Stimulated activated CD8-positive, alpha-beta memory T cell treated with anti-CD3 and anti-CD28 coated beads, Interleukin-15, amount 100 ng/mL, for 1 hour (primary cell): ENCODE data around the gene RFNG.

Experiments
- DNase-seq: peaks from one replicate; pipeline ENCODE4 v3.0.0-alpha.2; 2020; ENCODE audit warnings: low read depth

Gene RFNG

GRCh38 chr17:82058230-82058854 lies 6.7 kb upstream of the RFNG start:
- DNase-seq, result no peak

- no peak for DNase-seq
Observed at GRCh38 chr17:82056729-82057621, 5.4 kb upstream of the RFNG start.

- DNase-seq, result no peak
Observed at GRCh38 chr17:82055965-82056728, 4.5 kb upstream of the RFNG start.

GRCh38 chr17:82055023-82055964 lies 3.7 kb upstream of the RFNG start:
- no peak for DNase-seq

DNA sequence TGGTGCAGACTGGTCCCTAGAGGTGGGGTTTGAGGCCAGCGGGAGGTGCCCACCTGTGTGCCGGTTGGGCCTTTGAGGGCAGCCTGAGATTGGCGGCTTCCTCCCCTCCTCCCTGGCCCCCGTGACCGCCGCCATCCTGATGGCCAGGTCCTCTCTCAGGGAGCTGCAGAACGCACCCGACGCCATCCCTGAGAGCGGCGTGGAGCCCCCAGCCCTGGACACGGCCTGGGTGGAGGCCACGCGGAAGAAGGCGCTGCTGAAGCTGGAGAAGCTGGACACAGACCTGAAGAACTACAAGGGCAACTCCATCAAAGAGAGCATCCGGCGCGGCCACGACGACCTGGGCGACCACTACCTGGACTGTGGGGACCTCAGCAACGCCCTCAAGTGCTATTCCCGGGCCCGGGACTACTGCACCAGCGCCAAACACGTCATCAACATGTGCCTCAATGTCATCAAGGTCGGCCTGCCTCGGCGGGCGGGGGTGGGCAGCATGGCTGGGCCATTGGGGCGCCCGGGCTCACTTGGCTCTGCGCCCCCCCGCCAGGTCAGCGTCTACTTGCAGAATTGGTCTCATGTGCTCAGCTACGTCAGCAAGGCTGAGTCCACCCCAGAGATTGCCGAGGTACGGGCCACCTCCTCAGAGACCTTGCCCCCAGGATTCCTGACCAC lies 2.9 kb upstream of the RFNG start:
- DNase-seq, result no peak

GRCh38 chr17:82053556-82054263 lies 2.1 kb upstream of the RFNG start:
- no peak for DNase-seq

DNA sequence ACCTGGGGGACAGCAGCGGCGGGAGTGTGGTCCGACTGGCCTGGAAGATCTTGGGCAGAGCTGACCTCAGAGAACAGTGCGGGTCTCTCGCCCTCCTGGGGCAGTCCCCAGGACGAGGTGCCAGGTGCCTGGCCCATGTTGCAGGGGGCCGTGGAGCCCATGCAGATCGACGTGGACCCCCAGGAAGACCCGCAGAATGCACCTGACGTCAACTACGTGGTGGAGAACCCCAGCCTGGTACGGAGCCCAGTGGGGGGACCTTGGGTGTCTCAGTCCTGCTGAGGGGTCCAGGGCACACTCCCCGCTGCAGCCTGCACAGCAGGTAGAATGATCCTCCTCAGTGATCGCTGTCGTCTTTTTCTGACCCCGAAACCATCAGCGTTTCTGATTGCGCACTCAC lies 1.5 kb upstream of the RFNG start:
- no peak for DNase-seq

GRCh38 chr17:82052638-82053059 lies 1.0 kb upstream of the RFNG start:
- DNase-seq, result no peak

GRCh38 chr17:82050761-82051641 lies 610 bp downstream of the RFNG start:
- no peak for DNase-seq

DNA sequence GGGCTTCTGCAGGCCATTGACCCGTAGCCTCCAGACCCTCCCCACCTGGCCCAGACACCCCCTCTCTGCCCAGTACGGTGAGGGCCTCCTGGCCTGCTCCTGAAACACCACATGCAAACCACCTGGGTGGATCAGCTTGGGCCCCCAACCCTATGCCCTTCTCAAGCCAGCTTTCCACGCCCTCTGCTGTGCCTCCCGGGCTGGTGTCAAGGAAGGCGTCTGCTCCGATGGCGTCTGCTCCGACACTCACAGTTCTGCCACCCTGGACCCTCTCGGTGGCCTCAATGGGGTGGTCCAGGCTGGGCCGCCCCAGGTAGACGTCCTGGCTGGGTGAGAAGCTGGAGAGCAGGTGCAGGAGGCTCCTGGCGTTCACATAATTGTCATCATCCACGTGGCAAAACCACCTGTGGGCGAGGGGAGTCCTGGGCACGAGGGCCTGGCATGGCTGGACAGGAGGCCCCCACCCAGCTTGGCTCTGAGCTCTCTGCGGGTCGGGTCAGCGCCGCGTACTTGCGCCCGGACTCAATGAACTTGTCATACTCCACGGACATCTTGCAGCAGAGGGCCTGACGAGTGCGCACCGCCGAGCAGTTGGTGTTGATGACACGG lies 1.4 kb downstream of the RFNG start:
- DNase-seq, result no peak

GRCh38 chr17:82049521-82049971 lies 2.1 kb downstream of the RFNG start:
- DNase-seq, result no peak

GRCh38 chr17:82049106-82049505 lies 2.5 kb downstream of the RFNG start:
- no peak for DNase-seq

GRCh38 chr17:82048571-82048971 lies 3.0 kb downstream of the RFNG start:
- DNase-seq, result no peak

- DNase-seq, result no peak
Observed at GRCh38 chr17:82047914-82048570, 3.6 kb downstream of the RFNG start.

DNA sequence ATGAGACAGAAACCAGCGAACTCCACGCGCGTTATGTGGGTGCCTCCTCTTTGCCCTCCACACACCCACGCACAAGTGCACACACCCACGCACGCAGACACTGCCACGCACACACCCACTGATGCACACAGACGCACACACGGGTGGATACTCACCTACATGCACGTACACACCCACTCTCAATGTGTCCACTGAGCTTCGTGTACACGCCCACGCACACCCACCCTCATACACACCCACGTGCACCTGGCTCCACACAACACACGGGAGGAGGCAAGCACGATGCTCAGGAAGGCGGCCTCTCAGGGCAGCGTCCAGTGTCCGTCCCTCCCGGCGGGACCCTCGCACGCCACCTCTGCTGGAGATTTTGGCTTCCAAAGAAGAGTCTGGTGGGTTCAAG lies 4.2 kb downstream of the RFNG start:
- DNase-seq, result no peak

- DNase-seq, result no peak
Observed at GRCh38 chr17:82046903-82047302, 4.7 kb downstream of the RFNG start.

- DNase-seq, result no peak
Observed at GRCh38 chr17:82045936-82046484, 5.6 kb downstream of the RFNG start.

DNA sequence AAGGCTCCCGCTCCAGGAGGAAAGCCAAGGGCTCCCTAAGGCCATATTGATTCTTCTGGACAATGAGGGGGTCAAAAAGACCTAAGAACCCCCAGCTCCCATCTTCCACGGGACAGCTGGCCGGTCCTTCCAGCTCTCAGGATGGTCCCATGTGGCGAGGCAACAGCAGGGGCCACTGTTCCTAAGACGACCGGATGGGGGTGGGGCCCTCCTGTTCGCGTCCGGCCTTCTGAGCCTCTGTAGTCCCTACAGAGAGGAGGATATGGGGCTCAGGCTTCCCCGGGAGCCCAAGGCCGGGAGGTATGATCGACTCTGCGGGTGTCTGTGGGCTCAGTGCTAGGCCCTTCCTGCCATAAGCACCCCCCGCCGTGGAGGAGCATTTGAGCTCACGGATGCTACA lies 8.1 kb downstream of the RFNG start:
- DNase-seq, result no peak
